HG02642 (cell line): ENCODE results near the gene CDH22.

Experiments
- ATAC-seq: cut with Tn5 transposase; IDR thresholded peaks from one replicate; pipeline ENCODE4 v1.9.1; 2021; ENCODE audit warnings: mild to moderate bottlenecking; ENCODE audit not compliant: unreplicated experiment, poor library complexity

CDH22 gene

GRCh38 chr20:46131396-46131795 is 176.9 kb downstream of the CDH22 start:
- ATAC-seq: no peak

GRCh38 chr20:46130534-46130933 is 177.8 kb downstream of the CDH22 start:
- no peak for ATAC-seq

GRCh38 chr20:46129955-46130481 is 178.3 kb downstream of the CDH22 start:
- ATAC-seq: no peak

GRCh38 chr20:46128310-46129151 is 179.8 kb downstream of the CDH22 start:
- ATAC-seq: no peak

- ATAC-seq: no peak
These were observed 180.8 kb downstream of the CDH22 start for GRCh38 chr20:46127396-46128010.

- ATAC-seq: no peak
These were observed 181.8 kb downstream of the CDH22 start for GRCh38 chr20:46126440-46127056.
